ENCODE measurements around the gene MLLT3. TPM values are rescaled to one million over a fixed set of nuclear protein-coding genes. Genes with fewer than 3 reads are reported as not detected.

The MLLT3 gene
- total and polyA plus RNA-seq, 2 donors (not counting 3 experiments of a cell fraction or from before 2014, with no cell fraction given) = 6.1 to 10.0 TPM

DNA sequence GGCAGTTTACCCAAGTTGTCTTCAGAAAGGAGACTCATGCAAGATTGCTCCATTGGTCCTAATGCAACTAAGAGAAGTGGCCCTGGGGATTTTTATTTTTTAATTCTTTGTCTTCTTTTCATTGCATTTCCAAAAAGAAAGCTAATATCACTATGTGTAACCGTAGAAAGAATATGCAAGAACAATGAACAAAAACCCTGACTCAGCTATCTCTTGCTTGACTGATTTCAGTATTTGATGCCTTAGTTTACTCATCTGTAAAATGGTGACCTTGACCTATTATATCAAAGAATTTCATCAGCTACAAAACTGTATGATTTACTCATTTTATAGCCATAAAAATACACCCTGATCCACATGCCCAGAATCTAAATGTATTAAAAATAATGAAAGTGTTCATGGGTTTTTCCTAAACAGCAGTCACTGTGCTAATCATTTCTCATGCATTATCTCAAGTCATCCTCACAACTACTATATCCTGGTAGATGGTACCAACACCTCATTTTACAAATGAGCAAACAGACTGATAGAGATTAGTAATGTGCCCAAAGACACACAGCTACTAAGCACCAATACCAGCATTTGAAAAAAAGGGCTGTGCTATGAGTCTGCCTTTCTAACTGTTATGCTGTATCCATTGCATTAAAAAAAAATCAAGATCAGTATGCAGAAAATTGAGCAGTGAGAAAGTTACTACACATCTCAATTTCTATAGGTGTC lies 185.7 kb downstream of the MLLT3 start:
- Histone ChIP-seq H4K20me1 (replicated peaks; ENCODE audit: control insufficient read depth, extremely low read depth, insufficient read depth, low read length) (no peaks in the 10 kb centered on the region), H3K4me2 (ENCODE audit: insufficient read depth, low read length) (no peak overlapping the region), H3K4me3 (replicated peaks in 1 of 3; ENCODE audit: insufficient read depth in 1 of 3, low read depth in 1 of 3, low read length in 3 of 3) (no peak overlapping the region), H3K27me3 (ENCODE audit: control insufficient read depth in 2 of 2, insufficient read depth in 2 of 2, low read length in 2 of 2) (no peaks in the 10 kb centered on the region), H3K9me1 (replicated peaks; ENCODE audit: control insufficient read depth, extremely low read depth, insufficient read depth, low read length) (no peaks in the 10 kb centered on the region), H3K9me3 (replicated peaks; ENCODE audit: control insufficient read depth, insufficient read depth, low read length) (no peaks in the 10 kb centered on the region), H3K9ac (replicated peaks; ENCODE audit: extremely low read depth, insufficient read depth, low read length) (no peak overlapping the region), H3K27ac (ENCODE audit: insufficient read depth, low read depth, low read length) (no peak overlapping the region), H3K36me3 (ENCODE audit: control insufficient read depth in 2 of 2, extremely low read depth in 1 of 2, insufficient read depth in 2 of 2, low read length in 2 of 2) (no peaks in the 10 kb centered on the region), H3K4me1 (ENCODE audit: control insufficient read depth, extremely low read depth, insufficient read depth, low read length) (no peaks in the 10 kb centered on the region), H2AFZ (ENCODE audit: low read depth, low read length) (no peak overlapping the region), H3K79me2 (ENCODE audit: control insufficient read depth, insufficient read depth, low read length) (no peaks in the 10 kb centered on the region)
- DNase-seq (ENCODE audit: low read depth, low spot score) = no peak
- intact Hi-C loops (cut with micrococcal nuclease) (no loop called here), dilution Hi-C loops (cut with MboI; ENCODE audit: extremely low pct_ligation_motif_present, low sequenced_read_pairs) (no loop called here)
- TF ChIP-seq MYC (IDR thresholded peaks at IDR 0.05; ENCODE audit: low read depth, low read length) (no peak), FOS (IDR thresholded peaks at IDR 0.05; ENCODE audit: borderline replicate concordance, insufficient read depth, low read length) (no peak), EZH2 (IDR thresholded peaks at IDR 0.05; ENCODE audit: borderline replicate concordance, low read depth, low read length, severe bottlenecking) (no peak), JUN (IDR thresholded peaks at IDR 0.05; ENCODE audit: borderline replicate concordance, insufficient read depth, insufficient read length, low read depth) (no peak), POLR2A (IDR thresholded peaks at IDR 0.05; ENCODE audit: low read depth, low read length) (no peak), GATA2 (IDR thresholded peaks at IDR 0.05; ENCODE audit: insufficient read depth, insufficient read length, low read depth, low read length) (no peak), POLR2AphosphoS5 (IDR thresholded peaks at IDR 0.05; ENCODE audit: insufficient read depth, low read depth, low read length) (no peak)
- TF ChIP-seq, protein P1, sequence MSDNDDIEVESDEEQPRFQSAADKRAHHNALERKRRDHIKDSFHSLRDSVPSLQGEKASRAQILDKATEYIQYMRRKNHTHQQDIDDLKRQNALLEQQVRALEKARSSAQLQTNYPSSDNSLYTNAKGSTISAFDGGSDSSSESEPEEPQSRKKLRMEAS (IDR thresholded peaks at IDR 0.05; ENCODE audit: insufficient read depth, insufficient read length) = no peak
- TF ChIP-seq, protein P2, sequence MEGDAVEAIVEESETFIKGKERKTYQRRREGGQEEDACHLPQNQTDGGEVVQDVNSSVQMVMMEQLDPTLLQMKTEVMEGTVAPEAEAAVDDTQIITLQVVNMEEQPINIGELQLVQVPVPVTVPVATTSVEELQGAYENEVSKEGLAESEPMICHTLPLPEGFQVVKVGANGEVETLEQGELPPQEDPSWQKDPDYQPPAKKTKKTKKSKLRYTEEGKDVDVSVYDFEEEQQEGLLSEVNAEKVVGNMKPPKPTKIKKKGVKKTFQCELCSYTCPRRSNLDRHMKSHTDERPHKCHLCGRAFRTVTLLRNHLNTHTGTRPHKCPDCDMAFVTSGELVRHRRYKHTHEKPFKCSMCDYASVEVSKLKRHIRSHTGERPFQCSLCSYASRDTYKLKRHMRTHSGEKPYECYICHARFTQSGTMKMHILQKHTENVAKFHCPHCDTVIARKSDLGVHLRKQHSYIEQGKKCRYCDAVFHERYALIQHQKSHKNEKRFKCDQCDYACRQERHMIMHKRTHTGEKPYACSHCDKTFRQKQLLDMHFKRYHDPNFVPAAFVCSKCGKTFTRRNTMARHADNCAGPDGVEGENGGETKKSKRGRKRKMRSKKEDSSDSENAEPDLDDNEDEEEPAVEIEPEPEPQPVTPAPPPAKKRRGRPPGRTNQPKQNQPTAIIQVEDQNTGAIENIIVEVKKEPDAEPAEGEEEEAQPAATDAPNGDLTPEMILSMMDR (IDR thresholded peaks at IDR 0.05; ENCODE audit: extremely low read depth in 1 of 2, insufficient read depth in 1 of 2, low read depth in 1 of 2, low read length in 2 of 2) = no peak
- FAIRE-seq = no peak
- ChIA-PET CTCF (interaction anchor here (2.2 kb wide), 1 partner anchor 13 kb away, joined by 7 read pairs; no protein-coding TSS in a partner anchor), POLR2A (no interaction called here)
- BruUV-seq (replicated peaks) = no TSS peak

Data from endothelial cell of umbilical vein (primary cell).